ENCODE results near the gene MORC3.

DNA sequence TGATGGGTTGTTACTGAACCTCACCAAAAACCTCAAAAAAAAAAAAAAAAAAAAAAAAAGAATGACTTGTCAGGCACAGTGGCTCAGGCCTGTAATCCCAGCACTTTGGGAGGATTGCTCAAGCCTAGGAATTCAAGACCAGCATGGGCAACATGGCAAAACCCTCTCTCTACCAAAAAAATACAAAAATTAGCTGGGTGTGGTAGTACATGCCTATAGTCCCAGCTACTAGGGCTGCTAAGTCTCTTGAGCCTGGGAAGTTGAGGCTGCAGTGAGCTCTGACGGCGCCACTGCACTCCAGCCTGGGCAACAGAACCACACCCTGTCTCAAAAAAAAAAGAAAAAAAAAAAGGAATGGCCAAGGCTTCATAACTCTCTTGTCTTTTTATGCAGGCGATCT is 76.3 kb downstream of the MORC3 start:
- TF ChIP-seq EZH2 (IDR thresholded peaks at IDR 0.05; ENCODE audit: low read depth), result no peak
- TF ChIP-seq, protein P1, sequence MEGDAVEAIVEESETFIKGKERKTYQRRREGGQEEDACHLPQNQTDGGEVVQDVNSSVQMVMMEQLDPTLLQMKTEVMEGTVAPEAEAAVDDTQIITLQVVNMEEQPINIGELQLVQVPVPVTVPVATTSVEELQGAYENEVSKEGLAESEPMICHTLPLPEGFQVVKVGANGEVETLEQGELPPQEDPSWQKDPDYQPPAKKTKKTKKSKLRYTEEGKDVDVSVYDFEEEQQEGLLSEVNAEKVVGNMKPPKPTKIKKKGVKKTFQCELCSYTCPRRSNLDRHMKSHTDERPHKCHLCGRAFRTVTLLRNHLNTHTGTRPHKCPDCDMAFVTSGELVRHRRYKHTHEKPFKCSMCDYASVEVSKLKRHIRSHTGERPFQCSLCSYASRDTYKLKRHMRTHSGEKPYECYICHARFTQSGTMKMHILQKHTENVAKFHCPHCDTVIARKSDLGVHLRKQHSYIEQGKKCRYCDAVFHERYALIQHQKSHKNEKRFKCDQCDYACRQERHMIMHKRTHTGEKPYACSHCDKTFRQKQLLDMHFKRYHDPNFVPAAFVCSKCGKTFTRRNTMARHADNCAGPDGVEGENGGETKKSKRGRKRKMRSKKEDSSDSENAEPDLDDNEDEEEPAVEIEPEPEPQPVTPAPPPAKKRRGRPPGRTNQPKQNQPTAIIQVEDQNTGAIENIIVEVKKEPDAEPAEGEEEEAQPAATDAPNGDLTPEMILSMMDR (conservative IDR thresholded peaks at IDR 0.05), result no peak
